NCI-H460 (cell line): Measurements from ENCODE around the gene PDZD2. TPM values are rescaled to one million over a fixed set of nuclear protein-coding genes. Genes with fewer than 3 reads are reported as not detected.
"Not testable (repeated sequence)": the region's sequence is repeated elsewhere in the genome, so short reads cannot be mapped to it uniquely, and the experiment has no call there.

Experiments
- DNase-seq: peaks from one replicate; pipeline ENCODE4 v3.0.0-alpha.2; 2016; ENCODE audit warnings: low read depth; ENCODE audit errors: extremely low read depth
- total RNA-seq: library from RNA; depleted of rRNA; stranded (reverse); fragments of >200 nt; shearing (Covaris generic); gene quantifications from 2 replicates; pipeline ENCODE4 v1.2.3, GENCODE V29; 2014

Gene PDZD2
- total RNA-seq, 1 experiment from 2014 or later: not detected

GRCh38 chr5:32080565-32080964, 441.6 kb downstream of the PDZD2 start:
- not testable (repeated sequence) for DNase-seq

GRCh38 chr5:32082701-32083100, 443.8 kb downstream of the PDZD2 start:
- DNase-seq: no peak

- DNase-seq: no peak
Observed at GRCh38 chr5:32083981-32084430, 445.1 kb downstream of the PDZD2 start.

- no peak for DNase-seq
Observed at GRCh38 chr5:32087086-32088082, 448.5 kb downstream of the PDZD2 start.

- no peak for DNase-seq
Observed at GRCh38 chr5:32088214-32088613, 449.3 kb downstream of the PDZD2 start.

GRCh38 chr5:32089146-32090000, 450.4 kb downstream of the PDZD2 start:
- no peak for DNase-seq

GRCh38 chr5:32090026-32090754, 451.3 kb downstream of the PDZD2 start:
- DNase-seq: no peak

- no peak for DNase-seq
Observed at GRCh38 chr5:32090755-32091128, 451.8 kb downstream of the PDZD2 start.

- DNase-seq: peak; percentile 77
Observed at GRCh38 chr5:32092938-32093812, 454.2 kb downstream of the PDZD2 start.

GRCh38 chr5:32094691-32095090, 455.8 kb downstream of the PDZD2 start:
- no peak for DNase-seq

GRCh38 chr5:32095261-32095671, 456.3 kb downstream of the PDZD2 start:
- DNase-seq: no peak

- no peak for DNase-seq
Observed at GRCh38 chr5:32096891-32097595, 458.1 kb downstream of the PDZD2 start.

GRCh38 chr5:32098291-32098690, 459.4 kb downstream of the PDZD2 start:
- no peak for DNase-seq

GRCh38 chr5:32098890-32099310, 460.0 kb downstream of the PDZD2 start:
- DNase-seq: no peak

- DNase-seq: no peak
Observed at GRCh38 chr5:32099486-32100035, 460.6 kb downstream of the PDZD2 start.

- DNase-seq: no peak
Observed at GRCh38 chr5:32100230-32100629, 461.3 kb downstream of the PDZD2 start.

GRCh38 chr5:32100691-32101302, 461.9 kb downstream of the PDZD2 start:
- DNase-seq: no peak
